ENCODE measurements around the gene PALD1. TPM values are rescaled to one million over a fixed set of nuclear protein-coding genes. Genes with fewer than 3 reads are reported as not detected.

PALD1 gene
- total and polyA plus RNA-seq, 9 of the 15 experiments (the other 6 are each of a cell fraction or from before 2014, with no cell fraction given) = 0.03 to 0.29 (median 0.09) TPM; not detected in 2

DNA sequence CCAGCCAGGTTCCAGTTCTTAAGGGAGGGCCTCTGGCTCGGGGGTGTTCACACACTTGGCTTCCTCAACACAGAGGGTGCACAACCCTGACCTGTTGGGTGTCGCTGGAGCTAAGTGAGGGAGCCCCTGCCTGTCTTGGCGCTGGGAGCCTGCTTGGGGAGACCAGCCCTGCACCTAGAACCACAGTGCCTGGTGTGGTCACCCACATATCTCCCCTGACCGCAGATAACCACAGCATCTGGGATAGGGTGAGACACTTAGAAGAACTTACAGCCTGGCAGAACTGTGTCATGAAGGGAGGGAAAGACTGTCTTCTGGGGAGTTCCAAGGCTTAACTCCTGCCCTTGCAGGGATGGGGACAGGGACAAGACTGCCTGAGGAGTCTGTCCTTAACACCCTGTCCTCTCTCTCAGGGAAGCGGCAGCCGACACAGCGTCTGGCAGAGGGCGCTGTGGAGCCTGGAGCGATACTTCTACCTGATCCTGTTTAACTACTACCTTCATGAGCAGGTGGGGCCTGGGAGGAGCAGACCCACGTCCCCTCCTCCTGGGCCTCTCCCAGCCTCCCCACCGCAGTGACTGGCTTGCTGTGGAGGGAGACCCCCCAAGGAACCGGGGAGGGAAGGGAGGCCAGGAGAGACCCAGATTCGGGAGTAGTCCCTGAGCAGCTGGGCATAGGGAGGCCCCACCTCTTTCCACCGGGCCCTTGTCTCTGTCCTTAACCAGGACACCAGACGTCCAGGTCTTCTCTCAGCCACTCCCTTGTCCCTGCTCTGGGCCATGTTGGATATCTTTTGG lies 59.0 kb downstream of the PALD1 start (continued):
- TF ChIP-seq, protein P1, sequence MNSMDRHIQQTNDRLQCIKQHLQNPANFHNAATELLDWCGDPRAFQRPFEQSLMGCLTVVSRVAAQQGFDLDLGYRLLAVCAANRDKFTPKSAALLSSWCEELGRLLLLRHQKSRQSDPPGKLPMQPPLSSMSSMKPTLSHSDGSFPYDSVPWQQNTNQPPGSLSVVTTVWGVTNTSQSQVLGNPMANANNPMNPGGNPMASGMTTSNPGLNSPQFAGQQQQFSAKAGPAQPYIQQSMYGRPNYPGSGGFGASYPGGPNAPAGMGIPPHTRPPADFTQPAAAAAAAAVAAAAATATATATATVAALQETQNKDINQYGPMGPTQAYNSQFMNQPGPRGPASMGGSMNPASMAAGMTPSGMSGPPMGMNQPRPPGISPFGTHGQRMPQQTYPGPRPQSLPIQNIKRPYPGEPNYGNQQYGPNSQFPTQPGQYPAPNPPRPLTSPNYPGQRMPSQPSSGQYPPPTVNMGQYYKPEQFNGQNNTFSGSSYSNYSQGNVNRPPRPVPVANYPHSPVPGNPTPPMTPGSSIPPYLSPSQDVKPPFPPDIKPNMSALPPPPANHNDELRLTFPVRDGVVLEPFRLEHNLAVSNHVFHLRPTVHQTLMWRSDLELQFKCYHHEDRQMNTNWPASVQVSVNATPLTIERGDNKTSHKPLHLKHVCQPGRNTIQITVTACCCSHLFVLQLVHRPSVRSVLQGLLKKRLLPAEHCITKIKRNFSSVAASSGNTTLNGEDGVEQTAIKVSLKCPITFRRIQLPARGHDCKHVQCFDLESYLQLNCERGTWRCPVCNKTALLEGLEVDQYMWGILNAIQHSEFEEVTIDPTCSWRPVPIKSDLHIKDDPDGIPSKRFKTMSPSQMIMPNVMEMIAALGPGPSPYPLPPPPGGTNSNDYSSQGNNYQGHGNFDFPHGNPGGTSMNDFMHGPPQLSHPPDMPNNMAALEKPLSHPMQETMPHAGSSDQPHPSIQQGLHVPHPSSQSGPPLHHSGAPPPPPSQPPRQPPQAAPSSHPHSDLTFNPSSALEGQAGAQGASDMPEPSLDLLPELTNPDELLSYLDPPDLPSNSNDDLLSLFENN (IDR thresholded peaks at IDR 0.05; ENCODE audit: low read depth in 2 of 2, low read length in 2 of 2) = no peak
- TF ChIP-seq, protein P2, sequence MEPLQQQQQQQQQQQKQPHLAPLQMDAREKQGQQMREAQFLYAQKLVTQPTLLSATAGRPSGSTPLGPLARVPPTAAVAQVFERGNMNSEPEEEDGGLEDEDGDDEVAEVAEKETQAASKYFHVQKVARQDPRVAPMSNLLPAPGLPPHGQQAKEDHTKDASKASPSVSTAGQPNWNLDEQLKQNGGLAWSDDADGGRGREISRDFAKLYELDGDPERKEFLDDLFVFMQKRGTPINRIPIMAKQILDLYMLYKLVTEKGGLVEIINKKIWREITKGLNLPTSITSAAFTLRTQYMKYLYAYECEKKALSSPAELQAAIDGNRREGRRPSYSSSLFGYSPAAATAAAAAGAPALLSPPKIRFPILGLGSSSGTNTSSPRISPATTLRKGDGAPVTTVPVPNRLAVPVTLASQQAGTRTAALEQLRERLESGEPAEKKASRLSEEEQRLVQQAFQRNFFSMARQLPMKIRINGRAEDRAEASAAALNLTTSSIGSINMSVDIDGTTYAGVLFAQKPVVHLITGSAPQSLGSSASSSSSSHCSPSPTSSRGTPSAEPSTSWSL (CRISPR knock-in tag; IDR thresholded peaks at IDR 0.05; ENCODE audit: borderline replicate concordance) = no peak
- TF ChIP-seq RBBP5 (IDR thresholded peaks at IDR 0.05; ENCODE audit: borderline replicate concordance, insufficient read depth, low read length, poor library complexity, severe bottlenecking) (no peak), RB1 (IDR thresholded peaks at IDR 0.05; ENCODE audit: low read depth) (no peak), NFE2 (IDR thresholded peaks at IDR 0.05; ENCODE audit: low read depth) (no peak), MCM5 (IDR thresholded peaks at IDR 0.05; ENCODE audit: low read depth) (no peak), CHAMP1 (IDR thresholded peaks at IDR 0.05) (no peak), TAL1 (IDR thresholded peaks at IDR 0.05) (no peak), ELF1 (tag; IDR thresholded peaks at IDR 0.05) (no peak), DNMT1 (IDR thresholded peaks at IDR 0.05) (no peak), ILF3 (IDR thresholded peaks at IDR 0.05; ENCODE audit: borderline replicate concordance) (no peak), CHD4 (IDR thresholded peaks at IDR 0.05; ENCODE audit: insufficient read depth, insufficient replicate concordance, low read depth, low read length, poor library complexity, severe bottlenecking) (no peak), ETS1 (conservative IDR thresholded peaks at IDR 0.05; ENCODE audit: control insufficient read depth, low read depth, low read length) (no peak), GTF2F1 (IDR thresholded peaks at IDR 0.05; ENCODE audit: low read depth, low read length) (no peak), ZNF444 (CRISPR knock-in tag; IDR thresholded peaks at IDR 0.05) (no peak)
